GM21423 (cell line): ENCODE results near the gene ABAT.
A peak's percentile ranks its signal among the peaks of the same experiment; 100 is the strongest.

Experiments used
- ATAC-seq: cut with Tn5 transposase; IDR thresholded peaks from one replicate; pipeline ENCODE4 v1.9.1; 2021; ENCODE audit warnings: mild to moderate bottlenecking, moderate library complexity; ENCODE audit not compliant: unreplicated experiment

Gene ABAT

DNA sequence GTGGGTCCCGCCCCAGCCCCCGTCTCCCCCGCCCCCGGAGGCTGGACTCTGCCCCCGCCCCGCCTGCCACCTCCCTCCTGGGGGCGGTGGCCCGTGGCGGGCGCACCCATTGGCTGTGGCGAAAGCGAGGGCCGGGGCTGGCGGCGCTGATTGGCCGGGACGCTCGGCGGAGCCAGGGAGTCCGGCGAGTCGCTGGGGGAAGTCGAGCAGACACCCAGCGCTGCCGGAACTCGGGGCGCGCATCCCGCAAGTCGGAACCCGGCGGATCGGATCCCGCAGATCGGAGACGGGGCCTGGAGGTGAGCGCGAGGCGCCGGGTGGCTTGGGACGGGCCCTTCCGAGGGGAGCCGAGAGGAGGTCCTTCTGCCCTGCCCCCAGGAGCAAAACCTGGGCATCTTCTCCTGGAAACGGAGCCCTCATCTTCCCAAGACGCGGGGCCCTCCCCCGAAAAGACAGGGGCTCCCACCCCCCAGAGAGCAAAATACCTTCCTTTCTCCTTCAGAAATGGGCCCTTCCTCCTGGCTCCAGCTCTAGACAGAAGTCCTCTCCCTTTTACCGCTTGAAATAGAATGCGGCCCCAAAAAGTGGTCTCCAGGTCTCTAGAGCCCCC is at the start of gene ABAT:
Gene ABAT, plus strand, starts transcription at position 205 of the 610 bp plus-strand sequence. CDS start 61,123 bp downstream, outside the sequence.
- peak; percentile 100 for ATAC-seq

DNA sequence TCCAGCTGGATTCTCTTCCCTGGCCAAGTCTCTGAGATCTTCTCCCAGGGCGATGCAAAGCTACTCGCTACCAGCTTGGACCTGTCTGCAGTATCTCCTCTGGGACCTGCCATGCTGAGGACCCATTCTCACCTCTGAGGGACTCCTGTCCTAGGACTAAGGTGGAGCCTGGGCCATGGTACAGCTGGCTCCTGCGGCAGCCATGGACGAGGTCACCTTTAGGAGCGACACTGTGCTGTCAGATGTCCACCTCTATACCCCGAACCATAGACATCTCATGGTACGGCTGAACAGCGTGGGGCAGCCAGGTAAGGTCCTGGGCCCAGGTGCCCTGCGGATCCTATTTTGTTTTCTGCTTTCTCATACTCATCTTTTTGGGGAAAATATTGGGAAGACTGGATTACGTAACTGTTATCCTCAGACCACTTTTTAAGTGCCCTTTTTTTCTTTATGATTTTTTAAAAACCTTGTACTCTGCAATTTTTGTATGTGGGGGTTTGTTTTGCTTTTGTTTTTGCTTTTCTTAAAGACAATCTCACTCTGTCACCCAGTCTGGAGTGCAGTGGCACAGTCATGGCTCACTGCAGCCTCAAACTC is 48.8 kb upstream of the ABAT start:
- no peak for ATAC-seq

DNA sequence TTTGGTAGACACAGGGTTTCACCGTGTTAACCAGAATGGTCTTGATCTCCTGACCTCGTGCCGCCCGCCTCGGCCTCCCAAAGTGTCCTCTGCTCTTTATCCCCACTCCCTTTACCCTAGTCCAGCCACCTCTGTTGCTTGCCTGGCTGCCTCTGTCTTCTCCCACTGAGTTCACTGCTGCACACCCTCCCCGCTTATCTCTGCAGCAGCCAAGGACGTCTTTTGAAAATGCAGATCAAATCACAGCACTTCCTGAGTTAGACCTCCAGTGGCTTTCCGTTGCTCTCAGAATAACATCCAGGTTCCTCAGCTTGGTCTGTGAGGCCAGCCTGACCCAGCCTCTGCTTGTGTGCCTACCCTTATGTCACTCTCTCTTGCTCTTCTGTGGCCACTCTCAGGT is 47.5 kb upstream of the ABAT start:
- no peak for ATAC-seq

DNA sequence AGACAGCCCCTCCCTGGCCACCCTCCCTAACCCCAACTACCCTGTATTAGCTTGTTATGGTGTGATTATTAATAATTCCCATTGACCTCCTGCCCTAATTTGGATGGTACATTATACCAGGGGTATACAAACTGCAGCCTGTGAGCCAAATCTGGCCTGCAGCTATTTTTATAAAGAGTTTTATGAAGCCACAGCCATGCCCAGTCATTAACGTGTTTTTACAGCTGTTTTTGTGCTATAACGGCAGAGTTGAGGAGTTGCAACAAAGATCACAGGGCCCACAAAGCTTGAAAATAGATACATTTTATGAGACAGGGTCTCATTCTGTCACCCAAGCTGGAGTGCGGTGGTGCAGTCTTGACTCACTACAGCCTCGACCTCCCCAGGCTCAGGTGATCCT is 47.0 kb upstream of the ABAT start:
- no peak for ATAC-seq

DNA sequence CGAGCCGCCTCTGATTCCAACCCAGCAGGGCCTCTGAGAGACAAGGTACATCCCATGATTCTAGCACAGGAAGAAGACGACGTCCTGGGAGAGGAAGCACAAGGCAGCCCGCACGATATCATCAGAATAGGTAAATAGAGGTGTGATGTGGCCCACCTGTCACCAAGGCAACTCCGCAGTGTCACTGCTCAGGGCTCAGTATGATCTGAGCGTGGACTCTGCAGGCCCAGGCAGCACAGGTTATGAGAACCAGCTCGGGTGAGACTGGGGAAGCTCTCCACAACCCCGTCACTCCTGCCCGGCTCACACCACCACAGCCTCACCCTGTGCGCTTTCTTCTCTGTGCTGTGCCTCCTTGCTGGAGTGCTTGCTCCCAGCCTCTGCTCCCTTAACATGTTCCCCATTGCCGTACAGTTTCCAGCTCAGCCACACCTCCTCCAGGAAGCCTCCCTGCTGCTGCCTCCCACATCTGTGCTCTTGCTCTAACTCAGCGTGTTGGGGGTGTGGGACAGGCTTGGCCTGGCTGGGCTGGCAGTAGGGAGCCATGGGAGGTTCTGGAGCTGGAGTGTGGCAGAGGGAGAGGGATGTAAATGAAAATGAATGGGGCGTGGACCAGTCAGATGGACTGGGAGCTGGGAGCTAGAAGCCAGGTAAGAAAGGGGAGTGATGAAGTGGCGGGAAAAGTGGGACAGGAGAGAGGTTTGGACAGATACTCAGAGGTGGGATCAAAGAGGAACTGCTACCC is 45.3 kb upstream of the ABAT start:
- no peak for ATAC-seq

DNA sequence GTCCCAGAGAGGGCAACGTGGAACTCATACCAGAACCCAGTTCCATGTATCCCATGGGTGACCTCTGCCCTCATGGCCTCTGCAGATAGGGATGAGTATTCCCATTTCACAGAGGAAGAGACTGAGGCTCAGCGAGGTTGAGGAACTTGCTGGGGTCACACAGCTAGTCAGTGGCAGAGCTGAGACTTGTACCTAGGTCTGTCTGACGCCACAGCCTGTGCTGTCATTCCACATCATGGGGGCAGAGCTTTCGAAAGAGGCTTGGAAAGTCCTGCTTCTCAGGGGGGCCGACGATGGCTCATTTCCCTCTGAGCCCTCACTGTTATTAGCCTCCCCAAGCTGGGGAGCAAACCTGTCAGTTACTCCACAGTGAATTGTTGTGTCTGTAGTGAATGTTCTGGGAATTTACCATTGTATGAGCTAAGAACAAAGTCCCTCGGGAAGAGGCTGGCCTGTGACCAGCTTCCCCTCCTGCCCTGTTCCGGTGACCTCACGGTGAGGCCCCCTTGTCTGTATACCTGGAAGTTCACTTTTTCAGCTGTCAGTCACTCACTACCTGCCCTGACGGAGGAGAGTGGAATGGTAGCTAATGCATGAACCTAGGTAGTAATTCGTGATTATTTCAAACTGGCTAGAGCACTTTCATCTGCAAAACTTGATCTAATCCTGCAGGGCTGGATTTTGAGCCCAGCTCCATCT is 44.0 kb upstream of the ABAT start:
- ATAC-seq: no peak

DNA sequence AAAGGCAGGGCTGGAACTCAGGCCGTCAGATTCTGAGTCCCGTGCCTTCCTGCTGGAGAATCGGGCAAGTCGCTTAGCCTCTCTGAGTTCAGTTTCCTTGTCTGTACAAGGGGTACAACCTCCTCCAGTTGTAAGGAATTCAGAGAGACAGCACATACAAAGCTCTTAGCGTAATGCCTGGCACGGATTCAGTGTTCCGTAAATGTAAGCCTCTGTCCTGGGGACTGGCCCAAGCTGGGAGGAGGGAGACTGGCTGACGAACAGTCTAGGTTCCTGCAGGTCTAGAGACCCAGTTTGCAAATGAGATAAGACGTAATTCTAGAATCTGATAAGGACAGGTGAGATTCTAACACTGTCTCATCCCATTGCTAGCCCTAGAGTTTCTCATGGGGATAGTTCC is 43.0 kb upstream of the ABAT start:
- ATAC-seq: no peak

DNA sequence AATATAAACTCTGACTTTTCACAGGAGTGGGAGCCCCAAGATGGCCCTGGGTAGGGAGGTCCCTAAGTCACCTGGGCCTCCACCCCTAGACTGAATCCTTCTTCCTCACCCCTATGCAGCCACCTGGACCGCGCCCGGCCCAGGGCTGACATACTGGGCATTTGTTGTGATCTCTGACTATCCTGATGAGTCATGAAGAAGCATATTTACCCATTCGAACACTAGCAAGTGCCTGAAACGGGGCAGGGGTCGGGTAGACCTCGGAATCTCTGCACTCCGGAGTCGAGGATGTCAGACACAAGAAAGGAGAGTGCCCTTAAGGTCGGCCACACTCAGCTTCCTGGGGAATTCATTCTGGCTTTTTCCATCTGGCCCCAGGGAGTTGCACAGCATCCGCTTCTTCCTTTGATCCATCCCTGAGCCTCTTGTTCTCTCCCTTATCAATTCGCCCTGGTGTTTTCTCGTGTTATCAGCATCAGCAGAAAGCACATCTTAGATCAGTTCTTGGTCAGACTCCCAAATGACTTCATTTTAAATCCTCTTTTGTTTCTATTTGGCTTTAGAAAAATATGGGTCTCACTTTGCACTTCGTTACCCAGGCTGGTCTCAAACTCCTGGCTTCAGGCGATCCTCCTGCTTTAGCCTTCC is 42.5 kb upstream of the ABAT start:
- no peak for ATAC-seq

DNA sequence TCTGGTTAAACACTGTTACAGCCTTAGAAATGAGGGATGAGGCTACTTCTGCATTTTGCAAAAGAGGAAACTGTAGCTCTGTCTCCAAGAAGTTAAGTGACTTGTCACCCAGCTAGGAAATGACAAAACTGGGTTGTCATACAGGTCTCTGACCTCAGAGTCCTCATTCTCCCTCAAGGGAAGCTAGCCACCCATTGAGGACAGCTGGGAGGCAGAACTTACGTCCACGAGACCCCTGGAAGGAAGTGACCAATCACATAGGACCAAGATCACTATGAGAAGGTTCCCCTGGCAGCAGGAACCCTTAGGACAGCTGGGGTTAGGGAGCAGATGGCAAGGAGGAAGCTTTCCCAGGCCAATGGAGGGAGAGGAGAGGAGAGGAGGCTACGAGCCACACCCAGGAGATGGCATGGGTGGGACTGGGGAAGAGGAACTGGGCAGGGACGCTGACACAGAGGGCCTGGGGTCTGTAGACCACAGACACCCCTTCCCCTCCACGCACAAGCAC is 41.7 kb upstream of the ABAT start:
- no peak for ATAC-seq

DNA sequence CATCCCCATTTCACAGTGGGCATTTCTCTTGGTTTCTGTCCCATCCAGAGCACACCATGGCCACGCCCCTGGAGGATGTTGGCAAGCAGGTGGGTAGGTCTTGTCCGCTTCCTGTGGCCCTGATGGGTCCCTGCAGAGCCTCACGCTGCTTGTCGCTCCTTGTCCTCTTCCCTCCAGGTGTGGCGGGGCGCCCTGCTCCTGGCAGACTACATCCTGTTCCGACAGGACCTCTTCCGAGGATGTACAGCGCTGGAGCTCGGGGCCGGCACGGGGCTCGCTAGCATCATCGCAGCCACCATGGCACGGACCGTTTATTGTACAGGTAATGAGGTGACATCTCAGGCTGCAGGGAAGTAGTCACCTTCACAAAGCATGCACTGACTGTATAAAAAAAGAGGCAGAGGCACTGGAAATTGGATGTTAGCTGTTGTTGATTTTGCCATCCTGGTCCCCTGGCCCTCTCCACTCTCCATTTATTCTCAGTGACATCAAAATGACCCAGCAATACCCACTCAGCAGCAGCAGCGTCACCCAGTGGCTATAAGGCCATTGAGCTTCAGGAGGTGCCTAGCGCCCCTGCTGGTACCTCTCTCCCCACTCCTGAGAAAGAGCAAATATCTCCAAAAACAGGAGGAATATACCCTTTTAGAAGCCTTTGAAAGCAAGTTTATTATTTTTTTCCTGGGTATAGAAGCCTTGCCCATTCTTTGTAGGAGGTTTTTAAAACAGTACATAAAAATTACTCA is 39.3 kb upstream of the ABAT start:
- no peak for ATAC-seq

DNA sequence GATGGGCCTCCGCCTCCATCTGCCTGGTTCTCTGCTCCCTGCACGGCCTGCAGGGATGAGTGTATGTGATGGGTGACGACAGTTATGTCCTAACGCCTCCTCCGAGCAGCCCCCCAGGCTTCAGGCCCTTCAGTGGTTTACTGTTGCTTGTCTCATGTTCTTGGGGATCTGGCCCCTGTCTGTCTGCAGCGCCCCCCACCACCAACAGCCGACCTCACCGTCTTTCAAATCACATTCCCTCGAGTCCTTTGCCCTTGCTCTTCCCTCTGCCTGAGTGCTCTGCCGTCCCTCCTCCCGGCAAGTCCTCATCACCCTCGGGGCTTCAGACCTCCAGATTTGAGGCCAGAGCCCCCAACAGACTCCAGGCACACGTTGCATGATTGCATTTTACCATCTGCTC is 34.7 kb upstream of the ABAT start:
- no peak for ATAC-seq

DNA sequence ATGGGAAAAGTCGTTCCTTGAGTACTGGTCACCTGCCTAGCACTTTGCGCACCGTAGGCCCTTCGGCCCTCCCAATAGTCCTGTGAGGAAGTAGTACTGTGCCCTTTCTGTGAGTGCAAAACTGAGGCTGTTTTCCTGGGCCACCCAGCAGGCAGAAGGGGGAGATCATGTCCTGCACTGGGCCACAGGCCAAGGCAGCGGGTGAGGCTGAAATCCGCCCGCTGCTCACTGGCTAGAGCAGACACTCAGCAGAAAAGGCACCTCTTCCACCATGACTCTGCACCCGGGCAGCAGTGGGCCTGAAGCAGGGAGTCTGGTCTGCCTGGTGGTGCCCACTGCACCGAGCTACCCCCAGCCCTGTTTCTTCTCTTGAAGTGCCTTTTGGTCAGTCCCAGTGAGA is 32.7 kb upstream of the ABAT start:
- ATAC-seq: no peak

DNA sequence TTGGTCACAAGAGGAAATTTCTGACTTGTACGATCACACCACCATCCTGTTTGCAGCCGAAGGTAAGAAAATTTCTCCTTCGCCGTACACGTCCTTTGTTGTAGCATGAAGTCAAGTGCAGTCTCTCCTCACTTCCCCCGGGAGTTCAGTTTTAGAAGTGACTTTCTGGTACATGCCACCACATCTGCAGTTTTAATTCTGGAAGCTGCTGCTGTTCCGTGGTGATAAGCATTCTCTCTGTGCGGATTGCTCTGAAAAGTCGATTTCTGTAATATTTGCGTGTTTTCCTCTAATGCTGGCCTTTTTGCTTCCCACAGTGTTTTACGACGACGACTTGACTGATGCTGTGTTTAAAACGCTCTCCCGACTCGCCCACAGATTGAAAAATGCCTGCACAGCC is 32.3 kb upstream of the ABAT start:
- ATAC-seq: no peak

DNA sequence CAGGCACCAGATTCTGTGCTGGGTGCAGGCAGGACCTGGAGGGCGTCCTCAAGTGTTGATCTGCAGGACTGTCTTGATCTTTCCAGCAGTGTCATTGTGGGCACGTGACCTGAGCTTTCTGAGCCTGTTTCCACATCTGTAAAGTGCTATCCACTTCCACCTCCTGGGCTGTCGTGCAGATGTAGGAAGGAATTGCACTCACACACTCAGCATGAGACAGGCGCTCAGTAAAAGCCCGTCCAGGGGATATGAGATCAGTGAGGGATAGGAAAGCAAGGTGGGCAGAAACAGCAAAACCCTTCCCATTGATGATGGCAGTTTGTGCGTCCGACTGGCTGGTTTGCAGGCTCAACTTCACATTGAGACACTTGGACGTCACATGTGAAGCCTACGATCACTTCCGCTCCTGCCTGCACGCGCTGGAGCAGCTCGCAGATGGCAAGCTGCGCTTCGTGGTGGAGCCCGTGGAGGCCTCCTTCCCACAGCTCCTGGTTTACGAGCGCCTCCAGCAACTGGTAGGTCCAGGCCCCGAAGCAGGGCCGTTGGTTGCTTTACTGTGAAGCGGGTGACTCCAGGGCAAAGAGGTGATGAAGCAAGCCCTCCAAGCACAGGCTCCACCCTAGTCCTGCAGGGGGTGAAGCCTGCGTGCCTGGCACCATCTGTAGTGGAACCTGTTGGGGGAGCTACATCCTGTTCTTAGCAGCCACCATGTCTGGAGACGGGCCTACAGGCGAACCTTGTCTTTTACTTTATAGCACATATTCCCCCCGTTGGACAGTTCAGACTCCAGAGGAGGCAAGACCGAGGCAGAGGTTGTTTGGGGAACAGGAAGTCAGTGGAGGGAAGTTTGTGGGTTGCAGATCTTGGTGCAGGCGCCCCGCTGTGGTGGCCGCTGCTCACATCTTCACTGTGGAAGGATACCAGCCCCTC is 29.9 kb upstream of the ABAT start:
- ATAC-seq: no peak

DNA sequence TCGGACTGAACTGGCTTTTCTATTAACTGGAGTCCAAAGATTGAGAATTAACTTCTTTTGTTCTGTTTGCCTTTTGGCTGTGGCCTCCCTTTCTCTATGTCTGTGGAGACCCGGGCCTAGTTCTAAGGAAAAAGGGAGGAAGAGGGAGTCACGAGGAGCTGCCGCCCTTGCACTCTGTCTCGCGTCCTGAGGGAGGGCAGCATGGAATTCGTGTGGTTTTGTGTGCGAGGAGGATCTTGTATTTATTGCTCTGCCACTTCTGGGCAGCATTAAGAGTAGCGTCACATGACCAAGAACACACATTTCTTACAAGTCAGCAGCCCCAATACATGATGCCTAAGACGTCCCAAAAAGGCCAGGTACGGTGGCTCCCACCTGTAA is 29.3 kb upstream of the ABAT start:
- ATAC-seq: no peak

DNA sequence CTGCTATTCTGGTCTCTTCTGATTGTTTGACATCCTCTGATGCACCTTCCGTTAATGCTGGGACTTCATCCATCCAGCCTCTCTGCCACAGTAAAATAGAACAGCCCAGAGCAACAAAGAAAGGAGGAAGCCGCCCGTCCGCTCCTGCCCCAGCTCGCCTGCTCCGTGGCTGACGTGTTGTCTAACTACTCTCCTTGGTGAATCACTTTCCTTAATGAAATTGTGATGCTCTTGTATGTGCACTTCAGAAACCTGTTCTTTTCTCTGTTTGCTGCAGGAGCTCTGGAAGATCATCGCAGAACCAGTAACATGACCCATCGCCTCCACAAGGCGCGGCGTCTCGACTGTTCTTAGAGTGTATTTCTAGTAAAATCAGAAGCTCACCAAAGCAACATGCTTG is 28.6 kb upstream of the ABAT start:
- ATAC-seq: no peak

DNA sequence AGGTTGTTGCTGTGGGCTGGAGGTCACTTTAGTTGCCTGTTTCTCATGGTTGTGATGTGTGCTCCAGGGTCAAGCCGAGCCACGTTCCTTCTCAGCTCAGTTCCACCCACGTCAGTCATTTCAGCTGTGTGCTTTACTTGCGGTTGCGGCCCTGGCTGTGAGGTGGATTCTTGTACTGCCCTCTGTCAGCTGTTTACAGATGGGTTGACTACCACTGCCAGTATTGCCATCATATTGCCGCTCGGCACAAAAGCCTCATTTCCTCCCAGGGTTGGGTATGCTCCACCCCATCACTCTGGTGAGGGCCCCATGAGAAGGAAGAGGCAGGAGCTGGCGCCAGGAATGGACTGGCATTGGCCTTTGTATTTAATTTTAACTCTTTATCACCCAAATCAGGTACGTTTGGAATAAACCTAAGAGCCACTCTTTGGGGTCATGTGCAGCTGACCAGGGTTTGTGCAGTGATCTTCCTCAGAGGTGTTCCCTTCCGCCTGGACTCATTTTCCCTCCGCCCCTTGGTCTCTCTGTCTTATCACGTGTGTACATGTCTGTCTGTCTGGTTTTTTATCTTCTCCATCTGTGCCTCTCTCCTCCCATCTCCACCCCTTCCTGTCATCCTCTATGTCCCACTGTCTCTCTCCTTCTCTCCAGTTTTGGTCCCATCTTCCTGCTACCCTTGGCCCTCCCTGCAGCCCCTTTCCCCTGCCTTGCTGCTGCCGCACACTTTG is 27.9 kb upstream of the ABAT start:
- no peak for ATAC-seq

DNA sequence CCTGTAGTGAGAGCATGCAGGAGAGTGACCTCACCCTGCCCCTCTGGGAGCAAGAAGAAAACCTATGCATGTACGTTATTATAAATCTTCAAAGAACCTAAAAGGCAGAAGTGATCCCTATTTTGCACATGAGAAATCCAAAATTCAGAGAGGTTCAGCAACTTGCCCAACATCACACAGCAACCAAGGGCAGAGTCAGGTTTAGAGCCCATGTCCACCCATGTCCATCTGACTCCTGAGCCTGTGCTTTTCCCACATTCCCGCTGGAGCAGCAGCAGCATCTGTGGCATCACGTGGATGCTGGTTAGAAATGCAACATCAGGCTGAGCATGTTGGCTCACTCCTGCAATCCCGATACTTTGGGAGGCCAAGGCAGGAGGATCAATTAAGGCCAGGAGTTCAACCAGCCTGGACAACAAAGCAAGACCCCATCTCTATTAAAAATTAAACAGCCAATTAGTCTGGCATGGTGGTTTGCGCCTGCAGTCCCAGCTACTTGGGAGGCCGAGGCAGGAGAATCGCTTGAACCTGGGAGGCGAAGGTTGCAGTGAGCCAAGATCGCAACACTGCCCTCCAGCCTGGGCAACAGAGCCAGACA is 26.6 kb upstream of the ABAT start:
- no peak for ATAC-seq
